22Rv1 (cell line): ENCODE results near the gene NOTCH1.

Experiments used
- CTCF ChIP-seq: fragments of 450-650 bp; IDR thresholded peaks from 2 replicates; pipeline ENCODE4 v1.5.1; 2017; ENCODE audit warnings: mild to moderate bottlenecking
- ZFX ChIP-seq: fragments of 450-650 bp; IDR thresholded peaks from 2 replicates; pipeline ENCODE4 v1.6.1; 2017; ENCODE audit warnings: antibody characterized with exemption, borderline replicate concordance

DNA sequence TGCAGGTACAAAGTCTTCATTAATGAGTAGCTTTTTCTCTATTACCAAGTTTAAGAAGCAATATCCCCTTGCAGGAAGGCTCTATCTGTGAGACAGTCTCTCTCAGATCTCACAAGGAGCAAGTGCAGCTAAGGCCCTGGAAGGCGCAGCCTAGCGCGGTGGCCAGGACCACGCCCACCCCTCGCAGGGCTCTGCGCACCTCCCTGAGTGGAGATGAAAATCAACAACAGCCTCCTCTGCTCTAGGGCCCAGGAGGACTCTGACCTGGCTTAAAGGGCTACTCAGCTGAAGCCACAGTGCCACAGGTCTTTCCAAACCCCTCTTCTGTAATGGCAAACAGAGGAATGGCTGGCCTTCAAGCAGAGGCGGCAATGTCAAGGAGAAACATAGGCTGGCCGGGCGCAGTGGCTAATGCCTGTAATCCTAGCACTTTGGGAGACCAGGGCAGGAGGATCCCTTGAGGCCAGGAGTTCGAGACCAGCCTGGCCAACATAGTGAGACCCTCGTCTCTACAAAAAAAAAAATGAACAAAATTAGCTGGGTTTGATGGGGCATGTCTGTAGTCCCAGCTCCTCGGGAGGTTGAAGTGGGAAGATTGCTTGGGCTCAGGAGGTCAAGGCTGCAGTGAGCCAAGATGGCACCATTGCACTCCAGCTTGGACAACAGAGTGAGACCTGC lies 74.9 kb downstream of the NOTCH1 start:
- TF ChIP-seq CTCF (no peak), ZFX (no peak)
